GM18909 (cell line): ENCODE results near the gene ZNF521.

Experiments
- ATAC-seq: cut with Tn5 transposase; IDR thresholded peaks from one replicate; pipeline ENCODE4 v1.9.1; 2021; ENCODE audit warnings: mild to moderate bottlenecking; ENCODE audit not compliant: unreplicated experiment, poor library complexity

The ZNF521 gene

DNA sequence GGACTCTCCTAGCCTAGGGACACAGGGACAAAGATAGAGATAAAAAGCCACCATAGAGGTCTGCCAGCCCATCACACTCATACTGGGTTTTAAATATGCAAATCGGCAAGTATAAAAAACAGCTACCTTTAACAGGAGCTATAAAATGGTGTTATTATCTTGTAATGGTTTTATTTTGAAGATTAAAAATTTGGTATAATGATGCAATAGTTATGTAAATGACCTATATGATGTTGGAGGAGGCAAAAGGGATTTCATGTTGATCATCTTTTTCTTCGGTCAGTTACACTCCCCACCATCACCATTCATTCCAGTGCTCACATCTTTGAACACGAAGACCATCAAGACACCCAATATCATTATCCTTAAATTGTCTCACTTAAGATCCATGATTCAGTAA, 11.2 kb downstream of the ZNF521 start:
- no peak for ATAC-seq

DNA sequence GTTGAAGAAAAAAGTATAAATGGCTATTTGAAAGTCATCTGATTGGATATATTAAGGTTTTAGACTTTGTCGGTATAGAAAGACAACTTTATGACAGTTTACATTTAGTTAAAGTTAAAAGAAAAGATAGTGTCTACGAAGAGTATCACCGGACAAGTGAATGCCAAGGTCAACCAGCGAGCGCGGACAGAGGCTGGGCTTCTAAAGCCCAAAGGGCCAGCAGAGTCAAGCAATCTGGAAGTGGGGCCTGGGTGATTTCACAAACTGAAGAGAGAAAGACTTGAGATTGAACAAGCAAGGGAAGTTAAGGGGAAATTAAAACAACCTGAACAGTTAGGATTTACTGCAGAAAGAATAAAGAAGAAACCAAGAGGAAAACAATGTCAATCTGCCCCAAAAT, 16.3 kb downstream of the ZNF521 start:
- no peak for ATAC-seq

DNA sequence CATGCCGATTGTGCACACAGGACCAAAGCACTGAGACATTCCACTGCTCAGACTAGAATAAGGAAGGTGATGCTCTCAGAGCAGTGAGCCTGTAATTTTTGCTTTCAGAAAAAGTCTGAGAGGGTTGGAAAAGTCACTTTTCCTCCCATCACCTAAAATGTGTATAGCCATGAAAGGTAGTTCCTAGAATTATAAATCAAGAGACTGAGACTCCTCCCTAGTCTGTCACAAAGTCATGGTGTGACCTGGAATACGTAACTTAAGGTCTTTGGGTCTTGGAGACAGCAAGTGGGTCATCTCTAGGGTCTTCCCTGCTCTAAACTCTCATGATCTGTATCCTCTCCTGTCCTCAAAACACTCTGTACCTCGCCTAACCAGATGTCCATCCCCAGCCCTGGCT, 16.9 kb downstream of the ZNF521 start:
- no peak for ATAC-seq

DNA sequence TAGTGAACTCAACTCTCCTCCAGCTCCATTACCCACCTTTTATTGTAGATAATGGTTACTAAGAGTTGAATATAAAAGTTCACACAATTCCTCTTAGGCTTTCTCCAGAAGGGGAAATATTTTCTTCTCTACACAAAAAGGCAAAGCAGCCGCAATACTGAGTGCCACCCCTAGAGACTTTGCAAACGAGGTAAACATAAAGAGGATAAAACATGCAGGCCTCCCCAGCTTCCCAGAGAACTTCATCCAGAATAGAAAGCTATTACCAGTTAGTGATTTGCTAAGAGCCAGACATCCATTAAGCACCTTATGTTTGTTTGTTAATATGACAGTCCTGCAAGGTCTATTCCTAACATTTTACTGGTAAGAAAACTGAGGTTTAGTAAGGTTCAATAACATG, 17.4 kb downstream of the ZNF521 start:
- ATAC-seq = no peak

DNA sequence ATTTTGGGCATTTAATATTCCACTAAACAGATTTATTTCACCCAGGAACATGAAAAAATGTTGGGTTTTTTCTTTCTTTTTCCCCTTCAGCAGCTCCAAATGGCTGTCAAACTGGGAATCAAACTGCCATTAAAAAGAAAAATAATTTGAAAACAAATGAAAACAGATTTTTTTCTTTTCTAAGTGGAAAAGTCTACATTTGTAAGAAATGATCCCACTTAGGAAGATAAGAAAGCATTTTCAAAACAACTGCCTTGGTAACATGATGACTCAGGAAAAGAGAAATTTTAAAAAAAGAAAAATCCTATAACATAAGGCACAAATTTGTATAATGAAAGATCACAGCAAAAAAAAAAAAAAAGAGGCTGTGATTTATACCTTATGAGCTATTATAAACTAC, 20.0 kb downstream of the ZNF521 start:
- ATAC-seq = no peak

DNA sequence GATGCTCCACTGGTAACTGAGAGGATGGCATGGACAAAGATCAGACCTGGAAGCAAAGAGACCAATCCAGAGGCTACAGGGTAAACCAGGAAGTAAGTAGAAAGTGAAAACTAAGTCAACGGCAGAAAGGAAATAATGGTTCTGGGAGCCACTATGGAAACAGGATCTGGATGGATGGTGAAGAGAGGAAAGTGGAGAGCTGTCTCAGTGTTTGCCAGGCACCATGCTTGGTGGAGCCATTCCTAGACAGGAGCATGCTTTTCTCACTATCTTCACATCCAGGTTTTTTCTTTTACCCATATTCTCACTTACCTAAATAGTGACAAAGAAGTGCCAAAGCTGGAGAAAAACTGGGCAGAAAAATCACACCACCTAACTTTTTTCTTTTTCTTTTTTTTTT, 22.2 kb downstream of the ZNF521 start:
- no peak for ATAC-seq

GRCh38 chr18:25327584-25327983, 24.4 kb downstream of the ZNF521 start:
- no peak for ATAC-seq

DNA sequence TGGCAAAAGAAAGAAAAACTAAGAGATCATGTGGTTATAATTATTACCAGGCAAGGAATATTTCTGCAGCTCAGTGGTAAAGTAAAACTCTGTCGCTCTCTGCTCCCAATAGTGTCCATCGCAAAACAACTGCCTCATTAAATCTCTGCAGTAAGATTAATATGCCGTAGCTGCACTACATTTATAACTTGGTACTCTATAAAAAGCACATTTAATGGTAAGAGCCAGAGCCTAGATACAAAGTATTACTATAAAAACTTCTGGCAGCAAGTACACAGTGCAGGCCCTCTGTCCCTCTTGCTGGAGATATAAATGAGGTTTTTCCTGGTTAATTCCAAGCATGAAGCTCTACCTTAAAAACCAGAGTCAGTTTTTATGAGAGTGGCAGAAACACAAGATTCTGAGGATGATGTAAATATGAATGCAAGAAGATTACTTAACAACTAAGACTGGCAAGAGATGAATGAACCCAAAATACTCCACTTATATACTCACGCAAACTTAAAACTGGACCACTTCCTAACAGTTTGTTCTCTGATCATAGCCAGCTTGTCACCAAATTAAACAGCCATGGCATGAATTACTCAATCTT, 25.5 kb downstream of the ZNF521 start:
- no peak for ATAC-seq

GRCh38 chr18:25322806-25323205, 29.2 kb downstream of the ZNF521 start:
- no peak for ATAC-seq

DNA sequence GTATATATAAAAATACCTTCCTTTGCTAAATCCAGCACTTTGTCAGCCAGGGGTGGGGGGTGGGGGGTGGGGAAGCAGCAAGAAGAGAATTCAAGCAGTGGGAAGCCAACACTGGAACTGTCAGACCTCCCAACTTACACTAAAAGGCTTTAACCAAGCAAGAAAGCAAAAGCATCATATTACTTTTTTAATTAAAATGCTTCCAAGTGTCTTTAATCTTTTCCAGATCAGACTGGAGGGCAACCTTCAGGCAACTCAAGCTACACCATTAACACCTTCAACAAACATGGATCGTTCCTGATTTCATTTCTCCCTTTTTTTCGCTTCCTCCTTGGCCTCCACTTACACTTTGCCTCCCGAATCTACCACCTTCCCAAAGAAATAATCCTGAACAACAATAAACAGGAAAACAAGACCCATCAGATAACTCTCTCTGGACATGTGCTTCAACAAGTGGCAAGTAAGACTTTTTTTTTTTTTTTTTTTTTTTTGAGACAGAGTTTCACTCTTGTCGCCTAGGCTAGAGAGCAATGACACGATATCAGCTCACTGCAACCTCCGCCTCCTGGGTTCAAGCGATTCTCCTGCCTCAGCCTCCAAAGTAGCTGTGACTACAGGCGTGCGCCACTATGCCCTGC, 35.5 kb downstream of the ZNF521 start:
- ATAC-seq = no peak

- no peak for ATAC-seq
These were observed 37.2 kb downstream of the ZNF521 start for GRCh38 chr18:25314838-25315190.

DNA sequence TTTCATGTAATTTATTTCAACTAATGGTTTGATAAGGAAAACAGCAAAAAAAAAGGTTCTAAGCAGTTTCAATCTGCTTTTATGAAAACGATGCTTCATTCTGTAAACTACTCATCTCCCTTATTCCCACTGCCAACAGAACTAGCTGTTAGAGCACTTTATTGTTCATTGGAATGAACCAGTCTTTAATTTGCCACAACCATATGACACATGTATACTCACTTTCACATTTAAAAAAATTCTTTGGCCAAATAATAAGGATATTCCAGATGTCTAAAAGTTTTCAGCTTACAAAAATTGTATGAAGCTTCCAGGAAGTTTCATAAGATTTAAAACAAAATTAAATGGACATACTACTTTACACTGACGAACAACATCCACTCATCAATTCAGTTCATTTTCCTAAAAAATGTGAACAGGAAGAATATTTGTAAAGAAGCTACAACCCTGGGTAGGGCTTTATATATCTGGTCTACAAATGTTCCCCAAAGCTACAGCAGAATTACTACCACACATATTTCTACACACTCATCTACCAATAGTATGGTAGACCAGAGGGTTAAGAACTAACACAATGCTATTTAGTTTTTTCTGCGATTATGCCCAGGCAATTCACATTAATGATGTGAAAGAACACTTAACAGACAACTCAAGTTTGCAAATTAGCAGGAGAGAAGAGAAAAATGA, 37.7 kb downstream of the ZNF521 start:
- no peak for ATAC-seq

DNA sequence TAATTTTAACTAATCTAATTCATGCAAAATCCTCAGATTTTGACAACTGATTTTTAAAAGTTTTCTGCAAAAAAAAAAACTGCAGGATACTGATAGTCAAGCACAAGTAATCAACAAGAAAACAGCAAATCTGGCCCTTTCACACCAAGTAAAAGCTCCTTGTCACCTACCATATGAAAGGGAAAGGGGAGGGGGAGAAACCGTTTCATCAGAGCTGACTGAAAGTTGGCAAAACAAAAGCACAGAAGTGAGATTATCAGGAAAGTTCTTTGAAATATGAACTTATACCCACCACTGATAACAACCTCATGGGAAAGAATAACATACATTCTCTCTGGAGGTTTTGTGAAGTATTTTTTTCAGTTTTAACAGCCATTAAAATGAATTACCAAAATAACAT, 38.7 kb downstream of the ZNF521 start:
- ATAC-seq = no peak

GRCh38 chr18:25310045-25310444, 41.9 kb downstream of the ZNF521 start:
- no peak for ATAC-seq

GRCh38 chr18:25308381-25308780, 43.6 kb downstream of the ZNF521 start:
- ATAC-seq = no peak

GRCh38 chr18:25307192-25307591, 44.8 kb downstream of the ZNF521 start:
- no peak for ATAC-seq

- no peak for ATAC-seq
These were observed 45.3 kb downstream of the ZNF521 start for GRCh38 chr18:25306671-25307070.

- ATAC-seq = no peak
These were observed 46.4 kb downstream of the ZNF521 start for GRCh38 chr18:25305584-25305983.

GRCh38 chr18:25300492-25300891, 51.5 kb downstream of the ZNF521 start:
- ATAC-seq = no peak

- ATAC-seq = no peak
These were observed 52.3 kb downstream of the ZNF521 start for GRCh38 chr18:25299426-25300300.

GRCh38 chr18:25298853-25299274, 53.1 kb downstream of the ZNF521 start:
- no peak for ATAC-seq
